Activated CD4-positive, alpha-beta T cell treated with anti-CD3 and anti-CD28 coated beads, Interleukin-2, amount 10 ng/mL, durations not matched to agents 24 days and 14 days (primary cell): Measurements from ENCODE around the gene CABP7. TPM values are rescaled to one million over a fixed set of nuclear protein-coding genes. Genes with fewer than 3 reads are reported as not detected.

ENCODE experiments used
- DNase-seq: peaks from one replicate; pipeline ENCODE4 v3.0.0; 2022
- H3K27ac Mint-ChIP-seq: one replicate; pipeline ENCODE4 v1.8.0; 2022; ENCODE audit warnings: mild to moderate bottlenecking, mixed read lengths
- H3K27me3 Mint-ChIP-seq: one replicate; pipeline ENCODE4 v1.8.0; 2022; ENCODE audit warnings: mixed read lengths
- H3K36me3 Mint-ChIP-seq: one replicate; pipeline ENCODE4 v1.8.0; 2022; ENCODE audit warnings: low read depth, mild to moderate bottlenecking, mixed read lengths
- H3K4me1 Mint-ChIP-seq: one replicate; pipeline ENCODE4 v1.8.0; 2021; ENCODE audit warnings: mixed read lengths
- H3K4me3 Mint-ChIP-seq: one replicate; pipeline ENCODE4 v1.8.0; 2022; ENCODE audit warnings: mild to moderate bottlenecking, moderate library complexity, mixed read lengths
- H3K9me3 Mint-ChIP-seq: one replicate; pipeline ENCODE4 v1.8.0; 2021; ENCODE audit warnings: mixed read lengths
- intact Hi-C: fragments of 100-400 bp; cut with micrococcal nuclease; formaldehyde crosslinking; loops from one replicate; pipeline ENCODE4 v1.15.1; 2023
- total RNA-seq: library from RNA; stranded (reverse); gene quantifications from 2 replicates; pipeline ENCODE4 v1.2.3, GENCODE V29; 2022

Gene CABP7
- total RNA-seq, 1 donor from 2014 or later: not detected

GRCh38 chr22:29707471-29707870 is 12.3 kb upstream of the CABP7 start:
- H3K27me3 Mint-ChIP-seq: peaks cover 6% of the 10 kb centered on the region
- intact Hi-C loops: no loop called here
- H3K36me3 Mint-ChIP-seq: no peaks in the 10 kb centered on the region
- H3K4me1 Mint-ChIP-seq: no peaks in the 10 kb centered on the region
- no peak overlapping the region for H3K27ac Mint-ChIP-seq
- no peak overlapping the region for H3K4me3 Mint-ChIP-seq
- no peaks in the 10 kb centered on the region for H3K9me3 Mint-ChIP-seq
- DNase-seq: no peak

- no peaks in the 10 kb centered on the region for H3K36me3 Mint-ChIP-seq
- H3K27me3 Mint-ChIP-seq: peaks cover 6% of the 10 kb centered on the region
- no peak for DNase-seq
- H3K4me1 Mint-ChIP-seq: no peaks in the 10 kb centered on the region
- H3K4me3 Mint-ChIP-seq: no peak overlapping the region
- no peak overlapping the region for H3K27ac Mint-ChIP-seq
- no peaks in the 10 kb centered on the region for H3K9me3 Mint-ChIP-seq
- intact Hi-C loops: no loop called here
Measured at GRCh38 chr22:29710193-29710592, 9.6 kb upstream of the CABP7 start.

GRCh38 chr22:29710922-29711593 is 8.7 kb upstream of the CABP7 start:
- intact Hi-C loops: no loop called here
- no peaks in the 10 kb centered on the region for H3K4me1 Mint-ChIP-seq
- no peak overlapping the region for H3K27ac Mint-ChIP-seq
- no peaks in the 10 kb centered on the region for H3K9me3 Mint-ChIP-seq
- H3K36me3 Mint-ChIP-seq: no peaks in the 10 kb centered on the region
- DNase-seq: no peak
- H3K4me3 Mint-ChIP-seq: no peak overlapping the region
- peaks cover 6% of the 10 kb centered on the region for H3K27me3 Mint-ChIP-seq

GRCh38 chr22:29712119-29712518 is 7.7 kb upstream of the CABP7 start:
- Mint-ChIP-seq H3K4me3 (no peak overlapping the region), H3K27ac (no peak overlapping the region), H3K9me3 (no peaks in the 10 kb centered on the region), H3K4me1 (no peaks in the 10 kb centered on the region), H3K36me3 (no peaks in the 10 kb centered on the region), H3K27me3 (peaks cover 11% of the 10 kb centered on the region)
- no peak for DNase-seq
- intact Hi-C loops: no loop called here

GRCh38 chr22:29713156-29713727 is 6.6 kb upstream of the CABP7 start:
- H3K9me3 Mint-ChIP-seq: no peaks in the 10 kb centered on the region
- no peaks in the 10 kb centered on the region for H3K36me3 Mint-ChIP-seq
- DNase-seq: no peak
- no peak overlapping the region for H3K27ac Mint-ChIP-seq
- intact Hi-C loops: no loop called here
- no peak overlapping the region for H3K4me3 Mint-ChIP-seq
- no peaks in the 10 kb centered on the region for H3K4me1 Mint-ChIP-seq
- H3K27me3 Mint-ChIP-seq: peaks cover 17% of the 10 kb centered on the region

GRCh38 chr22:29715240-29715639 is 4.6 kb upstream of the CABP7 start:
- peaks cover 32% of the 10 kb centered on the region for H3K27me3 Mint-ChIP-seq
- intact Hi-C loops: no loop called here

GRCh38 chr22:29715705-29716104 is 4.1 kb upstream of the CABP7 start:
- Mint-ChIP-seq H3K27ac (no peak overlapping the region), H3K4me1 (peaks cover 2% of the 10 kb centered on the region), H3K27me3 (peaks cover 32% of the 10 kb centered on the region), H3K36me3 (no peaks in the 10 kb centered on the region), H3K9me3 (no peaks in the 10 kb centered on the region), H3K4me3 (no peak overlapping the region)
- intact Hi-C loops: no loop called here
- no peak for DNase-seq

More at GRCh38 chr22:29715240-29715639, 4.6 kb upstream of the CABP7 start:
- Mint-ChIP-seq H3K36me3 (no peaks in the 10 kb centered on the region), H3K4me1 (peaks cover 2% of the 10 kb centered on the region), H3K27ac (no peak overlapping the region), H3K9me3 (no peaks in the 10 kb centered on the region), H3K4me3 (no peak overlapping the region)
- no peak for DNase-seq

- Mint-ChIP-seq H3K27me3 (peaks cover 37% of the 10 kb centered on the region), H3K9me3 (no peaks in the 10 kb centered on the region), H3K4me1 (peaks cover 2% of the 10 kb centered on the region), H3K4me3 (no peak overlapping the region), H3K27ac (no peak overlapping the region), H3K36me3 (no peaks in the 10 kb centered on the region)
- intact Hi-C loops: no loop called here
- DNase-seq: peak; percentile 84
Measured at GRCh38 chr22:29716814-29717545, 2.8 kb upstream of the CABP7 start.

- H3K36me3 Mint-ChIP-seq: no peaks in the 10 kb centered on the region
- no peak overlapping the region for H3K4me3 Mint-ChIP-seq
- H3K27ac Mint-ChIP-seq: no peak overlapping the region
- intact Hi-C loops: no loop called here
- peaks cover 2% of the 10 kb centered on the region for H3K4me1 Mint-ChIP-seq
- peaks cover 39% of the 10 kb centered on the region for H3K27me3 Mint-ChIP-seq
- DNase-seq: no peak
- no peaks in the 10 kb centered on the region for H3K9me3 Mint-ChIP-seq
Measured at GRCh38 chr22:29717789-29718188, 2.0 kb upstream of the CABP7 start.

- H3K4me1 Mint-ChIP-seq: peaks cover 2% of the 10 kb centered on the region
- intact Hi-C loops: no loop called here
- no peaks in the 10 kb centered on the region for H3K36me3 Mint-ChIP-seq
- H3K27ac Mint-ChIP-seq: no peak overlapping the region
- no peak for DNase-seq
- peaks cover 40% of the 10 kb centered on the region for H3K27me3 Mint-ChIP-seq
- no peaks in the 10 kb centered on the region for H3K9me3 Mint-ChIP-seq
- peak overlapping the region; percentile 55 for H3K4me3 Mint-ChIP-seq
Measured at GRCh38 chr22:29718949-29719898, 579 bp upstream of the CABP7 start.

GRCh38 chr22:29720811-29721323 is 1.1 kb downstream of the CABP7 start:
- Mint-ChIP-seq H3K9me3 (no peaks in the 10 kb centered on the region), H3K27me3 (peaks cover 39% of the 10 kb centered on the region), H3K4me3 (no peak overlapping the region), H3K27ac (no peak overlapping the region), H3K4me1 (peaks cover 2% of the 10 kb centered on the region), H3K36me3 (no peaks in the 10 kb centered on the region)
- intact Hi-C loops: no loop called here
- DNase-seq: no peak

GRCh38 chr22:29722151-29722550 is 2.3 kb downstream of the CABP7 start:
- Mint-ChIP-seq H3K9me3 (no peaks in the 10 kb centered on the region), H3K36me3 (no peaks in the 10 kb centered on the region), H3K4me3 (no peak overlapping the region), H3K27ac (no peak overlapping the region), H3K4me1 (peaks cover 2% of the 10 kb centered on the region), H3K27me3 (peaks cover 34% of the 10 kb centered on the region)
- intact Hi-C loops: no loop called here
- DNase-seq: no peak

GRCh38 chr22:29722587-29722986 is 2.8 kb downstream of the CABP7 start:
- Mint-ChIP-seq H3K4me3 (no peak overlapping the region), H3K4me1 (peaks cover 2% of the 10 kb centered on the region), H3K27ac (no peak overlapping the region), H3K9me3 (no peaks in the 10 kb centered on the region), H3K36me3 (no peaks in the 10 kb centered on the region), H3K27me3 (peaks cover 30% of the 10 kb centered on the region)
- no peak for DNase-seq
- intact Hi-C loops: no loop called here
